ENCODE results near the gene C10orf90. TPM values are rescaled to one million over a fixed set of nuclear protein-coding genes. Genes with fewer than 3 reads are reported as not detected.

Gene C10orf90
- total RNA-seq, 4 donors from 2014 or later: not detected

GRCh38 chr10:126684171-126684745 lies 13.8 kb upstream of the C10orf90 start:
- Histone ChIP-seq H3K9me3 (no peaks in the 10 kb centered on the region), H3K27me3 (no peaks in the 10 kb centered on the region), H3K4me1 (no peaks in the 10 kb centered on the region), H3K27ac (no peak overlapping the region), H3K36me3 (no peaks in the 10 kb centered on the region), H3K4me3 (no peak overlapping the region)
- DNase-seq: no peak
- TF ChIP-seq CTCF (IDR thresholded peaks at IDR 0.05): no peak
- no peak for TF ChIP-seq POLR2A (IDR thresholded peaks at IDR 0.05)

- no peaks in the 10 kb centered on the region for H3K36me3 ChIP-seq
- H3K27me3 ChIP-seq: no peaks in the 10 kb centered on the region
- DNase-seq: no peak
- H3K4me3 ChIP-seq: no peak overlapping the region
- no peaks in the 10 kb centered on the region for H3K9me3 ChIP-seq
- H3K27ac ChIP-seq: no peak overlapping the region
- TF ChIP-seq POLR2A (IDR thresholded peaks at IDR 0.05) (no peak), CTCF (IDR thresholded peaks at IDR 0.05) (no peak)
- no peaks in the 10 kb centered on the region for H3K4me1 ChIP-seq
Observed at GRCh38 chr10:126683466-126683865, 13.0 kb upstream of the C10orf90 start.

GRCh38 chr10:126675656-126676438 lies 5.4 kb upstream of the C10orf90 start:
- no peaks in the 10 kb centered on the region for H3K4me1 ChIP-seq

GRCh38 chr10:126674741-126675515 lies 4.4 kb upstream of the C10orf90 start:
- no peaks in the 10 kb centered on the region for H3K27me3 ChIP-seq
- no peaks in the 10 kb centered on the region for H3K36me3 ChIP-seq
- no peak for DNase-seq
- TF ChIP-seq CTCF (IDR thresholded peaks at IDR 0.05) (no peak), POLR2A (IDR thresholded peaks at IDR 0.05) (no peak)
- no peak overlapping the region for H3K4me3 ChIP-seq
- H3K27ac ChIP-seq: no peak overlapping the region
- no peaks in the 10 kb centered on the region for H3K9me3 ChIP-seq
- H3K4me1 ChIP-seq: no peaks in the 10 kb centered on the region

More at GRCh38 chr10:126675656-126676438, 5.4 kb upstream of the C10orf90 start:
- Histone ChIP-seq H3K9me3 (no peaks in the 10 kb centered on the region), H3K4me3 (no peak overlapping the region), H3K27ac (no peak overlapping the region), H3K36me3 (no peaks in the 10 kb centered on the region), H3K27me3 (no peaks in the 10 kb centered on the region)
- no peak for DNase-seq
- no peak for TF ChIP-seq POLR2A (IDR thresholded peaks at IDR 0.05)
- no peak for TF ChIP-seq CTCF (IDR thresholded peaks at IDR 0.05)

DNA sequence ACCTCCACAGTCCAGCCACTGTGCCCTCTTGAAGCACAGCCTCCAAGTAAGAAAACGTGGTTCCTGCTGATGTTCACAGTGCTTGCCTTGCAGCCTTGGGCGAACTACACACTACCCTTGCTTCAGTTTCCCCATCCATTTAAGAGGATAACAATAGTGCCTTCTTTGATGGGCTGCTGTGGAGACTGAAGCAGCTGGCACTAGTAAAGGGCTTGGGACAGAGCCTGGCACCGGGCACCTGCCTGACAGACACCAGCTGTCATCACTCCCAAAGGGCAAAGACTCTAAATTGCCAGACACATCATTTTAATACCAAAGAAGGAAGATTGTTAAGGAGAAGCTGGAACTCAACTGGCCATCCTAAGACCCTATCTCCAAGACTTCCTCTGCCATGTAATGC lies 3.1 kb upstream of the C10orf90 start:
- Histone ChIP-seq H3K27ac (no peak overlapping the region), H3K36me3 (no peaks in the 10 kb centered on the region), H3K4me1 (no peaks in the 10 kb centered on the region), H3K4me3 (no peak overlapping the region), H3K27me3 (no peaks in the 10 kb centered on the region), H3K9me3 (no peaks in the 10 kb centered on the region)
- TF ChIP-seq POLR2A (IDR thresholded peaks at IDR 0.05) (no peak), CTCF (IDR thresholded peaks at IDR 0.05) (no peak)
- DNase-seq: no peak

All from Peyer's patch (tissue), 4 donors.